ENCODE results near the gene HSD17B12.

HSD17B12 gene

GRCh38 chr11:43797866-43798265, 117.3 kb downstream of the HSD17B12 start:
- H3K27ac ChIP-seq, result peak overlapping the region; percentile 44
- TF ChIP-seq CTCF (conservative IDR thresholded peaks at IDR 0.05), result no peak

GRCh38 chr11:43802509-43802908, 122.0 kb downstream of the HSD17B12 start:
- peak; percentile 40; the same call in 1 of the 2 replicates for TF ChIP-seq CTCF (conservative IDR thresholded peaks at IDR 0.05)
- H3K27ac ChIP-seq, result no peak overlapping the region

GRCh38 chr11:43803766-43804165, 123.2 kb downstream of the HSD17B12 start:
- TF ChIP-seq CTCF (conservative IDR thresholded peaks at IDR 0.05), result no peak
- H3K27ac ChIP-seq, result no peak overlapping the region

GRCh38 chr11:43806976-43807375, 126.4 kb downstream of the HSD17B12 start:
- no peak overlapping the region for H3K27ac ChIP-seq
- no peak for TF ChIP-seq CTCF (conservative IDR thresholded peaks at IDR 0.05)

- H3K27ac ChIP-seq, result peak overlapping the region; percentile 58
- peak; percentile 88 for TF ChIP-seq CTCF (conservative IDR thresholded peaks at IDR 0.05)
Observed at GRCh38 chr11:43810929-43811596, 130.5 kb downstream of the HSD17B12 start.

GRCh38 chr11:43812471-43812870, 131.9 kb downstream of the HSD17B12 start:
- TF ChIP-seq CTCF (conservative IDR thresholded peaks at IDR 0.05), result no peak
- H3K27ac ChIP-seq, result peak overlapping the region; percentile 58

GRCh38 chr11:43818220-43818619, 137.7 kb downstream of the HSD17B12 start:
- TF ChIP-seq CTCF (conservative IDR thresholded peaks at IDR 0.05), result no peak
- H3K27ac ChIP-seq, result no peak overlapping the region
